ENCODE measurements around the gene TMC1.

TMC1 gene

DNA sequence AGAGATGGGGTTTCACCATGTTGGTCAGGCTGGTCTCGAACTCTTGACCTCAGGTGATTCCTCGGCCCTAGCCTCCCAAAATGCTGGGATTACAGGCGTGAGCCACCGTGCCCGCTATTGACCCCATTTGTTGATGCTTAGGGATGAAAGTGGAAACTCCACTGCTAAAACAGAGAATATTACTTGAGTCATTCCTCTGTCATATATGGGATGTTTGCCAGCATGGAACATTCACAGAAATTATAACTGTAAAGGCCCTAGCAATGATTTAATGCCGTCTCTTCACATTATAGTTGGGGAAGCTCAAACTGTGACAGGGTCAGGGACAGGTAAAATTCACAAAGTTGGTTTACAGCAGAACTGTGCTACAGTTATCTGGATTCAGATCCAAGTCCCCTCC is 94.5 kb downstream of the TMC1 start:
- DNase-seq (ENCODE audit: low spot score), result no peak

DNA sequence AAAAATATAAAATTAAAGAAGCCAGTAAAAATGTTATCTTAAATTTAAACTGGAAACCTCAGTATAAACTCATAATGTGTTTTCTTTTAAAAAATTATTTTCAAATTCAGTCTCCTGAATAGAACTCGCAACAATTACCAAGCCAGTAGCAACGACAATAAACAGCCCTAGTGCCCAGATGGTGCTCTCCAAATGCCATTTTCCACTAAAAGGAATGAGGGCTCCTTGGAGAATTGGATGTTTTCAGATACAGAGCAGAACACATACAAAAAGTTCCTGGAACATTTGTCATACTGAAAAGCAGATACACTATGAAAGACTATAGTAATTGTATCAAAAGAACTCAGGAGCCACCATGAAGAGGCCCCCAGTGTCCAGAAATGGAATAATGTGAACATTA is 97.4 kb downstream of the TMC1 start:
- DNase-seq (ENCODE audit: low spot score), result no peak

DNA sequence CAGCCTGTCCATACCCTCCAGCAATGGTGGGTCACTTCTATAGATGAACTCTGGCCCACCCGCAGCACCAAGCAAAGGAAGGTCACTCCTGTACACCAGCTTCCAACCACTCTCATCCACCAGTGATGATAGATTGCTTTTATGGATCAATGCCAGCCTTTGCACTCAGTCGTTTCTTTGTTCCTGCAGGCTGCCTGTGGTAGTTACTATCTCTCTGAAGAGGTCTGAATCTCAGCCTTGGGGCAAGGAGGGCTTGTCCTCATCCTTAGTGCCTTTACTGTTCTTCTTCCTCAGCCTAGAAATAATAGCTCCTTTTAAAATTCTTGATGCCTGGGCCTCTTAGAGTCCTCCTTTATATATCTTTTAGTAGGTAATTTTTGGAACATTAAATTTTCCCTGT is 100.8 kb downstream of the TMC1 start:
- no peak for DNase-seq (ENCODE audit: low spot score)

DNA sequence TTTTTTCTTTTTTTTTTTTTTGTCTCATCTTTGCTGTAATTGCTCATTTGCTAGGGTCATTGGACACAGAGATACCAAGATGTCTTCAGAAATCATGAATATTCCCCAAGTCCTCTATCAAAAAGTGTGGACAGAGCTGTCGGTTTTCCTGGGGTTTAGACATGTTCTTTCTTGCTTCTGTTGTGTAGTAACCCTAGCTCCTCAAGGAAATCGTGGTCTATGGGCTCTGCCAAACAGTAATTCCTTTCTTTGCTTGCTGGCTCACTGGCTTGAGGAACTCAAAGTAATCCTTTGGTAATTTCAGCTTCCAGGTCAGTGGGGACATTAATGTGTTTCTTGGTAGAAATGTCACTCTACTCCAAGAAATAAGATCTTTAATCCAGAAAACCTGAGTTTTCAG is 101.7 kb downstream of the TMC1 start:
- DNase-seq (ENCODE audit: low spot score), result no peak

DNA sequence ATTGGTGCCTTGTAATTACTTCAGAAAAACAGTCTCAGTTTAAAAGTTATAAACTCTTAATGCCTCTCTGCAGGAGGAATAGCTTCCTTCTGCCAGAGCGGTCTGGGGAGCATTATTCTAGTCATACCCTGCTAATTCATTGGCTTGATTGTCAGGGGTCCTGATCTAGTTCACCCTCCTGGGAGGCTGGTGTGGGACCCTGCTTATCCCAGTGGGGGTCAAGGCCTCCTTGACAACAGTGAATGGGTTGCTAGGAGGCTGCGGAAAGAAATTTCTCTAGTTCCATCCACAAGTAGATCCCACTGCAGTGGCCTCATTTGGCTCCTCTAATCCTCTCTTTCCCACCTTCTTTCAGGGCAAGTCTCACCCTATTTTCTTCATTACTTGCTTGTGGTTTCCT is 105.7 kb downstream of the TMC1 start:
- no peak for DNase-seq (ENCODE audit: low spot score)

DNA sequence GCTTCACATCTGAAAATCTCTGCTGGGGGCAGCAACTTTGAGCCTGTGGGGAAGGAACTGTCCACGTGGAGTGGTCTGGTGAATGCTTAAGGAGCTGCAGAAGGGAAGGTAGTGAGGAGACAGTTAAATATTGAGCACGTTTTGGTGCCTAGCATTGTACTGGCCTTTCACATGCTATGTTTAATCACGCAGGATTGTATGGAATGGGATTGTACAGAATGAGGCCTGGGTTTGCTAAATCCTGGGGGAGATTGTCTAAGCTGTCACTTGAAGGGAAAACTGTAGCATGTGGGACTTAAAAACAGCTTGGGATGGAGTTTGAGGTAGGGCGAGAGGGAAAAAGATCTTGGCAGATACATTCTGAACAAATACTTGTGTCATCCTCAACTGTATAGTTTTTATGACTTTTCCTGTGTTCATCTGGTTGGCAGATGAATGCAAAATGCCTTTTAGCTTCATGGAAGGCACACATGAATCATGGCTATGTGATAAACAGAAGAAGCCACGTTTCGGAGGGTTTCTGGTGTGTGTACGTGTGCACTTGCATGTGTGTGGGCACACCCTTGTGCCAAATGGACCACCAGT is 106.6 kb downstream of the TMC1 start:
- DNase-seq (ENCODE audit: low spot score), result no peak

DNA sequence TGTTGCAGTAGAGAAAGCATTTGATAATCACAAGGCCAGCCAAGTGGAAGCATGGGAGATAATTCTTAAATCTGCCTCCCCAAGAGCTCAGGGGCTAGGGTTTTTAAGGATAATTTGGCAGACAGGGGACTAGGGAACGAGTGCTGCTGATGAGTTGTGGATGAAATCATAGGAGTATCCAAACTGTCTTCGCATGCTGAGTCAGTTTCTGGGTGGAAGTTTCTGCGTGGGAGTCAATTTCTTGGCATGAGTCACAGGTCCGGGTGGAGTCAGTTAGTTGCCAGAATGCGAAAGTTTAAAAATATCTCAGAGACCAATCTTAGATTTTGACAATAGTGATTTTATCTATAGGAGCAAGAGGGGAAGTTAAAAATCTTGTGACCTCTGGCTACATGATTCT is 112.6 kb downstream of the TMC1 start:
- no peak for DNase-seq (ENCODE audit: low spot score)

DNA sequence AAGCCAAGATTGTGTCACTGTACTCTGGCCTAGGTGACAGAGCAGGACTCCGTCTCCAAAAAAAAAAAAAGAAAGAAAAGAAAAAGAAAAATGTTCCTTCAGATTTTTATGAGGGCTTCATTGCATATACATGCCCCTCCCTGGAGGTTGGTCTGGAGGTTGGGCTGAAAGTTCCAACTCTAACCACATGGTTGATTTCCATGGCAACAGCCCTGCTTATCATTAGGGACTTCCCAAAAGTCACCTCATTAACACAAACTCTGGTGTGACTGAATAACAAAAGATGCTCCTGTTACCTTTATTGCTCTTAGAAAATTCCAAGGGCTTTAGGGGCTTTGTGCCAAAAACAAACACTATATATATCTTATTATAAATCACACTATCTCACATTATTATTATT is 113.8 kb downstream of the TMC1 start:
- DNase-seq (ENCODE audit: low spot score), result peak; percentile 17

DNA sequence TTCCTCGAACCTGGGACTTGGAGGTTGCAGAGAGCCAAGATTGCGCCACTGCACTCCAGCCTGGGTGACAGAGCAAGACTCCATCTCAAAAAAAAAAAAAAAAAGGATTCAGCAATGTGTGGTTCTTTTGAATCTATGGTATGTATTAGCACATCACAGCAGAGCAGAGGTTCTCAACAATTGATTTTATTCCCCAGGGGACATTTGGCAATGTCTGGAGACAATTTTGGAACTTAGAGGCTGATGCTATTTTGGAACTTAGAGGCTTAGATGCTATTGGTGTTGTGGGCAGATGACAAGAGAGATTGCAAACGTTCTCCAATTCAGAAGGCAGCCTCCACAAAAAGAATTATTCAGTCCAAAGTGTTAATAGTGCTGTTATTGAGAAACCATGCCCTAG is 115.2 kb downstream of the TMC1 start:
- DNase-seq (ENCODE audit: low spot score), result no peak

DNA sequence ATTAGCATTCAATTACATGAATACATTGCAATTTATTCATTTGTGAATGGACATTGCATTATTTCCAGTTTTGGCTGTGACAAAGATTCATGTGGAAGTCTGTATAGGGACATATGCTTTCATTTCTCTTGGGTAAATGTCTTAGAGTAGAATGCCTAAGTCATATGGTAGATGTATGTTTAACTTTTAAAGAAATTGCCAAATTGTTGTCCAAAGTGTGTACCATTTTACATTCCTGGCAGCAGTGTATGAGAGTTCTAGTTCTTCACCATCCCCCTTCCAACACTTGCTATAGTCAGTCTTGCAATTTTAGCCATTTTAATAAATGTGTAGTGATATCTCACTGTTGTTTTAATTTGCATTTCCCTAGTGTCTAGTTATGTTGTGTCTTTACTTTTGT is 122.2 kb downstream of the TMC1 start:
- no peak for DNase-seq (ENCODE audit: low spot score)

DNA sequence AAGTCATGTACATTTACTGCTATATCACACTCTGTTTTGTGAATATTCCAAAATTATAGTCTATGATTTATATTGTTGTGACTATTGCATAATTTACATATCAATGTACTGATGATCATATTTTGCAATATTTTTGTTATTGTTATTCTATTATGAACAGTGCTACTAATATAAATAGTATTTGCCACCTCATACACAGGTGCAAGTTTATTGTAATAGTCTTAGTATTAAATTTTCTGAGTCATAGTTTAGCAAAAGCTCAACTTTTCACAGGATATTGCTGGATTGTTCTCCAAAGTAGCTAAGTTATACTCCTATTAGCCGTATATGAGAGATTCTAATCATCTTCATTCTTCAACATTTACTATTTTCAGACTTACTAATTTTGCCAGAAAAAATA is 124.7 kb downstream of the TMC1 start:
- no peak for DNase-seq (ENCODE audit: low spot score)

DNA sequence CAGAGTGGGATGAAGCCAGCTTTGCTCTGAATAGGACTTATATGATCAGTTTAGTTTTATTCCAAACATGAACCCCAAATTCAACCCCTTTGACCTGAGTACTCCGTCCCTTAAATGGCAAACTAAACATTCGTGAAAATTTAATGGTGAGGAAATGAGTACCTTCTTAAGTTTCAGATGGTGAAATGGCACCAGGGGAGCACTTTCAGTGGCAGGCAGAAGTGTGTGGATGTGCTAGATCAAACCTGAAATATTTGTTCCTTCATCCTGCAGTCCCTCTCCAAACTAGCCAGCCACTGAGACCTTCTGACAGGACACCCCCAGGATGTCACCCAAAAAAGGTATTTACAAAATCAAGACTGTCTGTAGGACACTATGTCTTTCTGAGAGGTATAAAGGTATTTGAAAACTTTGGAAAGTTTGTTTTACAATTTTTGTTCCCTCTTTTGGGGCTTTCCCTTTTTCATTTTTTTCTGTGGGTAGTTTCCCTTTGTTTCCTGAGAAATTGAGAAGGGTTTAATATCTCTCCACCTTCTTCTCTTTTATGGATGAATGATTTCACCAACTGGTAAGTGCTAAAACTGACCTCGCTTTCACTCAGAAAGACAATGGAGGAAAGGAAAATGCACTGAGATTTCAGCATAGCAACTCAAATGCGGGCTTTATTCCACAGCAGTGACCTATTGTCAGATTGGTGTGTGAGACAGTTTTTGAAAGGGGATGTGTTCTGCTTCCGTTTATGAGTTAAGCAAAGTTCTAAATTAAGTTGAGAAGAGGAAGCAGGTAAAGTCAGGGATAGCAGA is 127.1 kb downstream of the TMC1 start:
- no peak for DNase-seq (ENCODE audit: low spot score)

DNA sequence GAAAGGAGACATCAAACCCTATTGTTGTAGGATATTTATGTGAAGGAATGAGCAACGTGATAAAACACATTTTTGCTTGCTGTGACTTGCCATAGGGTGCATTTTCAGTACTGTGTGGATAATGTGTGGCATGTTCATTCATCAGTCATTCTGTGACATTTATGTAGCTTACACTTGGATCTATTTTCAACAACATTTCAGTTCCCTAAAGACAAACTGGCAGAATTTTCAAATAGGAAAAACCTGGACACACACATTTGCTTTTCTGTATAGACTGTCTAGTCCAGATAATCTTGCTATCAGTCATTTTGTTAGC is 127.7 kb downstream of the TMC1 start:
- DNase-seq (ENCODE audit: low spot score), result no peak

DNA sequence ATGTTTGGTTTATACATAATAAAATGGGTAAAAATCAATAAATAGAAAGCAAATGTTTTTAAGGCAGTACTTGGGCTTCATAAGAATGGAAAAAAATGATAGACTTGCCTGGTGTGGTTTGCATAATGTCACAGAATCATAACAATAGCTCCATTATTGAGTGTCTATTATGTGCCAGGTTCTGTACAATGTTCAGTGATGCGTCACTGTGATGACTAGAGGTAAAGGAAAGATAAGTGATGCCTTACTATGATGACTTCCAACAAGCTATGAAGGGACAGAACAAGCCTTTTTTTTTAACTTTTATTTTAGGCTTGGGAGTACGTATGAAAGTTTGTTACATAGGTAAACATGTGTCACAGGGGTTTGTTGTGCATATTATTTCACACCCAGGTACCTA is 128.8 kb downstream of the TMC1 start:
- no peak for DNase-seq (ENCODE audit: low spot score)

DNA sequence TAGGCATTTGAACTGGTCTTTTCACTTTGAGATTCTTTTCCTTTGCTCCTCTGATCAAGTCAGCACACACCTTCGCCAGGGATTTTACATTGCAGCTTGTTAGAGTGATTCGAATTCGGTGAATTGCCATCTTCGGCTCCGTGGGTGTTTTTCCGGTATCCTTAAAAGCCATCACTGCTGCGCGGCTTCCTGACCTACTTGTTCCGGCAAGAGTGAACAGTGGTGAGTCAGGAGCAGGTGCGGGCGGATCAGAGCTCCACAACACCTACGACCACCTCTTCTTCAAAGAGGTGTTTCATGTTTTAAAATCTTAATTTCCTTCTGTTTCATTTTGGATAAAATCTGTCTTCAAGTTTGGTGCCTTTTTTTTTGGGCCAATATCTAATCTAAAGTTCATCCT is 134.6 kb downstream of the TMC1 start:
- no peak for DNase-seq (ENCODE audit: low spot score)

DNA sequence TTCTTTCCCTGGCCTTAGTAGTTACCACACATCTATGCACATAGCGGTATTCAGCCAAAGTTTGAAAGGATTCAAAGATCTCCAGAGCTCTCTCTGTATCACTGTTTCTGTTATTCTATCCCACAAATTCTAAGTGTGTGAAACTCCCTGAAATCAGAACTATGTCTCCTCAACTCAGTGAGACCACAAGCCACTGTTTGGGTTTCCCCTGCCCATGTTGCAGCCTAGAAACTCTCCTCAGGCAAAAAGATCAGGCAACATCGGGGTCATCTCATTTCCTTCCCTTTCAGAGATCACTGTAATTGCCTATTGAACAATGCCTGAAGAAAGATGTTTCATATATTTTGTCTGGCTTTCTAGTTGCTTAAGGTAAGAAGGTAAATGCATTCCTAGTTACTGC is 135.6 kb downstream of the TMC1 start:
- DNase-seq (ENCODE audit: low spot score), result no peak

DNA sequence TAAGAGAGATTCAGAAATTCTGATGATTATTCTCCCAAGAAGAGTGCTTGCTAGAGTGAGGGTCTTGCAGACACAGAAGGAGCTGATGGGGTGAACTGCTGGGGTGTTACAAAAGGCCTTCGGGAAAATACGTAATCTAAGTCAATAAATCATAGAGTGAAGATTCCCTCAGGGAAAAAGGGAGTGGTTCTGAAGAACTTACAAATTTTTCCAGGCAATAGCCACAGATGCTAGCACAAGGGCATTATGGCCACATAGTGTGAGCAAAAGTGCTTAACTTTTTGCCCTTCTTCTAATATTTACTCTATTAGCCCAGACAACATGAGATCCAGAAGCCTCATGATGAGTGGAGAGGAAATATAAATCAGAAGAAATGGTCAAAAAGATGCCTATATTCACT is 137.3 kb downstream of the TMC1 start:
- DNase-seq (ENCODE audit: low spot score), result no peak

DNA sequence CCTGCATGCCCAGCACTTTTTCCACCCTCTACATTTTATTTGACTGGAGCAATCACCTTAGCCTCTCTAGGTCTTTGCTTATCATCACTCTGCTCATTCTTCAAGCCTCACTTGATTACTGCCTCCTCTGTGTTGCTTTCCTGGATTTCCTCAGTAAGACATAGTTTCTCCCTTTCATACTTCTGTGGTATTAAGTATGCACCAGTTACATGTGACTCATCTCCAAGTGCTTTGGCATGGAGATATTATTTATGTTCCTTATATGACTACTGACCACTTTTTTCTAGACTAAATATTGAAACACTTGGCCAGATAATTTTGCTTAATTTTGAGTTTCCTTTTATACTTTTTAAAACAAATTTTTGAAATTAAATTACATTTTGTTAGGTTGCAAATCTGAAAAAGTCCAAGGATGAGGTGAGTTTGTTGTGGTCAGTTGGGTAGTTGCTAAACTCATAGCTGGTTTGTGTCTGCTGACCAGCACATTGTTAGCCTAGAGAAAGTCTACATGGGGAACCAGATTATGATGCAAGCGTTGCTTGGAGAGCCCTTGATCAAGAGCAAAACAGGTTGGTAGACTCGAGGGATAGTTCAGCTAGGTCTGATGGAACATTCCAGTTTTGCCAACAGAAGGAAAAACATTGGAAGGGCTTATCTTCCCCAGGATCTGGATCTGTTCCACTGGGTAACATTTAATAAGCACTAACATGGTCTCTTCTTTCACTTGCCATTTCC is 140.2 kb downstream of the TMC1 start:
- no peak for DNase-seq (ENCODE audit: low spot score)

DNA sequence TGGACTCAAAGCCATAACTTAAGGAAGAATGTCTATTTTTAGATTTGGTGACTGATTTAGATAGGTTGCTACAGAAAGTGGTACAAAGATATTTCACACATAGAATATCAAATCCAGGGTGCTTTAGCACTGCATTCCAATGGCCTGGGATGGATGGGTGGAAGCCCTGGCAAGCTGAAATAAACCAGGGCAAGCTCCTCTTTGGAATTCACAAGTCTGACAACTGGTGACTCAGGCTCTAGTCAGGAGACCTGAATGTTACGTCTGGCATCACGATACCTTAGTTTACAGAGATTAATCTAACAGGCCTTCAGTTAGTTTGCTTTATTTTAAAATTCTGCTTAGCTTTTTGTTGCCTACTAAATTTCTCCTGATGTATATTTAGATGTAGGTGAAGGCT is 144.0 kb downstream of the TMC1 start:
- DNase-seq (ENCODE audit: low spot score), result no peak

DNA sequence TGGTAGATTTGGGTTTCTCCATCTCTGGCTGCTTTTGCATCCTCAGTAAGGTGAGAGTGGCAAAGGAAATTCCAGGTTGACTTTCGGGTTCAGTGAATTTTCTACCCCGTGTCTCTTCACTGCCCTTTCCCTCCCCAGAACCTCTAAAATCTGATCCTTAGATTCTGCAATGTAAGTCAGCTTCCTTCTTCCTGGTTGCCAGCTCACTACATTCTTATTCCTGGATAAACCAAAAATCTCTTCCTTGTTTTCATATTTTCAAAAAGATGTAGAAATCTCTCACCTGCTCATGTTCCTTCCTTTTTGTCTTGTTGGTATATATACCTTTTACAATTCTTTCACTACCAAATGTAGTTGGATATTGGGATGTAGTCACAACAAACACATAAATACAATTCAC is 145.8 kb downstream of the TMC1 start:
- no peak for DNase-seq (ENCODE audit: low spot score)

DNA sequence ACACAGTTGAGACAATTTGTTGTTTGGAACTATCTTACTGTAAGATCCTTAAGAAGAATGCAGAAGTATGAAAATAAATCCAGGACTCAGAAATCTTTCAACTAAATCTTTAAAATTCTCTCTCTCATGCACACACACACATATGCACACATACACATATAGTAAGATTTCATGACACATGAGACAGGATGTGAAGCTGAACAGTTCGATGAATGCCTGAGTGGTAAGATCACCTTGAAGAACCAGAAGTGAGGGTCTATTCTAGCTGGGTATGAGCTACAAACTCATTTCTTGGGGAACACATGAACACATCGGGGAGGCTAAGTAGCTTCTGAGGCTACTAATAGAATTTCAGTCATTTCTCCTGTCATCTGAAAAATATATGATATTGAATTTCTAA is 153.6 kb downstream of the TMC1 start:
- DNase-seq (ENCODE audit: low spot score), result no peak

DNA sequence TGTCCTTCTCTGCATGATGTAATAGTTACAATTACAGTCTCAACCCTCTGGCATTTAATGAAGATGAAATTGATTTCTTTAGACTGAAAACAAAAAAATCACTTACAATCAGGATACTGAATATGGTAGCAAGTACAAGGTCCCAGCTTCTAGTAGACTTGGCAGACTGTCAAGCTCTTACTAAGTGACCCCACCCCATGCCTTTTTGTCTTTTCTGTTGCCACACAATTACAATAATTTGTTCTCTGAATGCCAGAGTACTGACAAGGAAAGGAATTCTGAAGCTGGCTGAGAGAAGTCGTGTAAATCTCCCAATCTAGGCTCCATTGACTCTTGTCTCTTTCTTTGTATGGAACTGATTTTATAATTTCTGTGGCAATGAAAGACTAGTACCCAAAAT is 154.2 kb downstream of the TMC1 start:
- no peak for DNase-seq (ENCODE audit: low spot score)

DNA sequence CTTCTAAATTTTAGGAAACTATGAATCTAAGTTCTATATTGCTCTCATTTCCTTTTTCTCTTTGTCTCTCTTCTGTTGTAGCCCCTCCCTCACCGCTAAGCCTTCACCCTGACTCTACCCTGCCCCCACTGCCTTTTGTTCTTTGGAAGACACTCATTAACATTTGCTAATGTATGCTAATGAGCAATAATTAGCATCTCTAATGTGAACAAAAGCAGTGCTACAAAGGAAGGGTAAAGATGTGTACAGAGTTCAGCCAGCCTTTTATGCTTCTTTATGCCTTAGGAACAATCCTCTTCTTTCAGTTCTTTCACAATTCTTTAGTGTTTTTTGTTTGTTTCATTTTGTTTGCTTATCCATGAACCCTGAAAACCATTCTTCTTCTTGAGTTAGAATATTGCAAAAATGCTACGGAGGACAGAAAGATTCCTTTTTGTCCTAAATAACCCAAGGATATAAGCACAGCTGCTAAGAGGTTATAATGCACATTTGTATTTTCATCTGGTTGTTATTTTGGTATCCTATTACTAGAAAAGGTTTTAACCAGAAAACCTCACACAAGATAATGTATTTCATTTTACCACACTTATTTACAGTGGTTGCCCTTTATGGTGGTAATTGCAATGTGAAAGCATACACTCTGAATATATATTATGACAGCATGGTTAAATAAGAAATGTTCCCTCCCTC is 159.3 kb downstream of the TMC1 start:
- no peak for DNase-seq (ENCODE audit: low spot score)

Data from CD4-positive, alpha-beta T cell treated with Interleukin-2 at 100 ng/mL for 4 hours (primary cell).